ENCODE results near the gene PPP1R10. TPM values are rescaled to one million over a fixed set of nuclear protein-coding genes. Genes with fewer than 3 reads are reported as not detected.
A peak's percentile ranks its signal among the peaks of the same experiment; 100 is the strongest.

PPP1R10 gene
- total and polyA plus RNA-seq, 2 donors: 18.2 to 25.6 TPM

Small RNA genes lying within 50 kb of the gene (small RNA-seq; reads per million reads assigned to genes)
- gene MIR877: 7.7 reads per million, percentile 93 among the genes with 10 or more reads in this experiment

Other genes starting within 250 kb of the PPP1R10 start
- 141 TPM for gene HLA-E, start 127.7 kb downstream of the PPP1R10 start, total RNA-seq
- gene HLA-E, start 127.7 kb downstream of the PPP1R10 start, polyA plus RNA-seq: 564 TPM
- 30.9 TPM for gene GNL1, start 60.8 kb downstream of the PPP1R10 start, total RNA-seq
- gene GNL1, start 60.8 kb downstream of the PPP1R10 start, polyA plus RNA-seq: 63.7 TPM
- 8.5 TPM for gene PRR3, start 59.9 kb downstream of the PPP1R10 start, total RNA-seq
- gene PRR3, start 59.9 kb downstream of the PPP1R10 start, polyA plus RNA-seq: 11.0 TPM
- 16.0 TPM for gene ABCF1, start 45.8 kb downstream of the PPP1R10 start, total RNA-seq
- gene ABCF1, start 45.8 kb downstream of the PPP1R10 start, polyA plus RNA-seq: 42.8 TPM
- 64.7 TPM for gene MRPS18B, start 597 bp upstream of the PPP1R10 start, total RNA-seq
- gene MRPS18B, start 597 bp upstream of the PPP1R10 start, polyA plus RNA-seq: 58.6 TPM
- gene ATAT1, start 9.6 kb upstream of the PPP1R10 start, total RNA-seq: 9.4 TPM
- 7.6 TPM for gene ATAT1, start 9.6 kb upstream of the PPP1R10 start, polyA plus RNA-seq
- 6.3 TPM for gene C6orf136, start 29.9 kb upstream of the PPP1R10 start, total RNA-seq
- gene C6orf136, start 29.9 kb upstream of the PPP1R10 start, polyA plus RNA-seq: 15.9 TPM
- 16.8 TPM for gene DHX16, start 55.8 kb upstream of the PPP1R10 start, total RNA-seq
- gene DHX16, start 55.8 kb upstream of the PPP1R10 start, polyA plus RNA-seq: 29.5 TPM
- 32.7 TPM for gene PPP1R18, start 69.4 kb upstream of the PPP1R10 start, total RNA-seq
- gene PPP1R18, start 69.4 kb upstream of the PPP1R10 start, polyA plus RNA-seq: 81.9 TPM
- 7.0 TPM for gene NRM, start 73.7 kb upstream of the PPP1R10 start, total RNA-seq
- 20.3 TPM for gene NRM, start 73.7 kb upstream of the PPP1R10 start, polyA plus RNA-seq
- 9.8 TPM for gene MDC1, start 100.0 kb upstream of the PPP1R10 start, total RNA-seq
- gene MDC1, start 100.0 kb upstream of the PPP1R10 start, polyA plus RNA-seq: 18.3 TPM
- 376 TPM for gene TUBB, start 103.1 kb upstream of the PPP1R10 start, total RNA-seq
- 332 TPM for gene TUBB, start 103.1 kb upstream of the PPP1R10 start, polyA plus RNA-seq
- 40.0 TPM for gene FLOT1, start 125.4 kb upstream of the PPP1R10 start, total RNA-seq
- 298 TPM for gene FLOT1, start 125.4 kb upstream of the PPP1R10 start, polyA plus RNA-seq
- gene IER3, start 127.3 kb upstream of the PPP1R10 start, total RNA-seq: 4.8 TPM
- 71.9 TPM for gene IER3, start 127.3 kb upstream of the PPP1R10 start, polyA plus RNA-seq

Measured in urinary bladder (tissue), 2 donors.